AG09319 (cell line): ENCODE measurements around the gene S100A3.
"Not testable (repeated sequence)": the region's sequence is repeated elsewhere in the genome, so short reads cannot be mapped to it uniquely, and the experiment has no call there.

ENCODE experiments used
- DNase-seq: peaks from one replicate; pipeline ENCODE4 v3.0.0-alpha.2; 2010; ENCODE audit warnings: low read depth; ENCODE audit errors: extremely low read depth
- CTCF ChIP-seq: IDR thresholded peaks from 2 replicates; pipeline ENCODE4 v1.5.1; 2011; ENCODE audit warnings: low read depth, mild to moderate bottlenecking, inconsistent platforms, low read length, moderate library complexity

Gene S100A3

GRCh38 chr1:153548722-153549688 lies at the start of gene S100A3:
TSS of gene S100A3 (minus strand) at chr1:153549258. CDS start at chr1:153548485, 773 bp downstream.
- DNase-seq = no peak
- peak; percentile 18 for TF ChIP-seq CTCF

GRCh38 chr1:153598309-153599172 lies 49.5 kb upstream of the S100A3 start:
- TF ChIP-seq CTCF = no peak
- no peak for DNase-seq

GRCh38 chr1:153597206-153597605 lies 48.1 kb upstream of the S100A3 start:
- TF ChIP-seq CTCF = no peak
- DNase-seq = no peak

- no peak for DNase-seq
- no peak for TF ChIP-seq CTCF
Observed at GRCh38 chr1:153592748-153593147, 43.7 kb upstream of the S100A3 start.

- DNase-seq = no peak
- TF ChIP-seq CTCF = no peak
Observed at GRCh38 chr1:153588482-153588881, 39.4 kb upstream of the S100A3 start.

GRCh38 chr1:153588033-153588432 lies 39.0 kb upstream of the S100A3 start:
- DNase-seq = not testable (repeated sequence)

GRCh38 chr1:153587314-153587713 lies 38.3 kb upstream of the S100A3 start:
- no peak for TF ChIP-seq CTCF
- no peak for DNase-seq
